DMS53 treated with DMSO at 0.1 percent for 48 hours (cell line): Measurements from ENCODE around the gene BARHL2.

ENCODE experiments used
- DNase-seq: peaks from one replicate; lab custom pipeline; 2025; ENCODE audit not compliant: unreplicated experiment; lab: John Stamatoyannopoulos, UW

Gene BARHL2

DNA sequence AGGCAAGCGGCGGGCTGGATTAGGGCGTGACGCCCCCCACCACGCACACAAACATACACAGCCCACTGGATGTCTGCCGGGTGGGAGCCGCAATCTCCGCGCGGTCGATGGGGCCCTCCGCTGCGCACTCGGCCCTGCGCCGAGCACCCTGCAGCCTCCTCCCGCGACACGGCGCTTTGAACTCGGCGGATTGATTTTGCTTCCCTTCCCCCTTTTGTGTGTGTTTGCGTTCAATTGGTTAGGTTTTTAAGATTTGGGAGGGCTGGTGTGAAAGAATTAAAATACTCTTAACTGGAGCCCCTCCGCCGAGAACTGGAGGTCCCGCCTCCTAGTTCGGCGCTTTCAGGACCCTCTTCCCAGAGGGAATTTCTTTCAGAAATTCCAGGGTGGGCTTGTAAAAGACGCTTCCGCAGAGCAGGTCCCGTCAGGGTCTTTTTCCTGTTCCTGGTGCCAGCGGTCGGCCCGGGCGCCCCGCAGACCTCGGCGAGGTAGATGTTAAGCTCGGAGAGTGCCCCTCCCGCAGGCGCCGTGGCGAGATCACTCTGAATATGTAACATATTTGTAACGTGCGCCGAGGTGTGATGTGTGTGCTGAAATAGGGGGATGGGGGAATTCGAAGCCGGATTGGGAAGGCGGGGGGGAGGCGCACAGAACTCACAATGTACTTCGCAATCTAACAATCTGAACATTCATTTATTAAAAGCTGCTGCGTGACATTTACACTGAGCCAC, 8.0 kb upstream of the BARHL2 start:
- DNase-seq = no peak

DNA sequence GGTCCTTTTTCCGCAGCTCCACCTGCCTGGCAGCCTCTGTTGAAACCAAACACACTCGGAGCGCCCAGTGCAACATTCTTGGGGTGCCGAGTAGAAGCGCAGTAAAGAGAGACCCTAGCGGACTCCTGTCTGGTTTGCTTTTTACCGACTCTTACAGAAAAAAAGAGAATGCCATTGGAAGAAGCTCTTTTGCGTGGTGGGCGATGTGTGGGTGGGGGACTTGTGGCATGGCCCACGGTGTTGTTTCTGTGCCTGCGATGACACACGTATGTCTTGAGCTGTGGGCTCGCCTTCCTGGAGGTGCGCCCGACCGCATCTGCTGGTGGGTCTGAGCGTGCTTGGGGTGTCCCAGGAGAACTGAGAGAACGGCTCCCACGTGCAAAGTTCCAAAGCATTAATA, 7.3 kb upstream of the BARHL2 start:
- DNase-seq = no peak

DNA sequence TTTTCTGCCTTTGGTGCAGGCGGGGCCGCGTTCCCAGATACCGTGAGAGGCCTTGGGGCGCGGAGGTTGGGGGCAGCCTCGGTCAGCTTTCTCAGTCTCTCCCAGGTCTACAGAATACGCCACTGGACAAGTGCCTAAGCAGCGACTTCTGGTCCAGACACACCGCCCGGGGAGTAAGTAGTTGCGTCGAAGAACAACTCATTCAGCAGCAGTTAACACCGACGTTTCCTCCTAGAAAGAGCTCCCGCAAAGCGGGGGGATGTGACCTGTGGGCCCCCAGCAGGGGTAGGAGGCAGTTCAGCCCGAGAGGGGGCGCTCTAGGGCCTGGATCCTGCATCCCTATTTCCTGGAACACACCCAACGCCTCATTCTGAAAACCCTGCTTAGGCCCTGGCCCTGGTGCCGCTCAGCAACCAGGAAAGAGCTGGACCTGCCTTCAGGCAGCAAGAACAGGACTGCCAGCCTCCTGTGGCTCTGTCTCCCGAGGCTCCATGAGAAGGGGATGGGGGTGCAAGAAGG, 6.5 kb upstream of the BARHL2 start:
- DNase-seq = no peak

DNA sequence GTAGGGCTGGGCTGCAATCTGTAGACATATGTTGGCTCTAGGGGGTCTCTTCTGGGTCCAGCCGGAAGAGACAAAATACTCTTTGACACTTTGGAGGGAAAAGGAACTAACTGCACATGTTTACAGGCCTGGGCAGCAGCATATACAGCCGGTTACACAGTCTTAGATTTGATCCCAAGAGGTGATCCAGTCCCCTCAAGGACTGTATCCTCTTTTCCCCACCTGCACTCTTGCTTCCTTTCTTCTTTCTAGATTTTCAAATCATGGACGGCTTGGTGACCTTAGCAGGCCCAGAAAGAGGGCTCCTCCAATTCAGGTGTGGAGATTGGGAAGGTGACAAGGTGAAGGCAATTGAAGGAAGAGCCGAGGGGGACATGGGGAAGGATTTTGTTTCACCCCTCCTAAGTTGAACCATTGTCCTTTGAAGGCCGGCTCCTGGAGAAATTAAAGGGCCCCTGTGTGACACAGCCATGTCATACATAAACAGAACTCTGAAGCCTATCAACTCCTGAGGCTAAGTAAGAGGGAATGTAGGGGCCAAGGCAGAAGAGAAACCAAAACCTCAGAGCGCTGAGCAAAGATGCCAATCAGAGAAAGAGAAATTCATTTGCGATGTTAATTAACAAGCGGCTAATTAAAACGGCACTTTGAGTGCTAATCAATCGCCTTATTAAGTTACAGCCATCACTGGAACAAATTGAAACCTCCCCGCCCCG, 5.9 kb upstream of the BARHL2 start:
- no peak for DNase-seq

DNA sequence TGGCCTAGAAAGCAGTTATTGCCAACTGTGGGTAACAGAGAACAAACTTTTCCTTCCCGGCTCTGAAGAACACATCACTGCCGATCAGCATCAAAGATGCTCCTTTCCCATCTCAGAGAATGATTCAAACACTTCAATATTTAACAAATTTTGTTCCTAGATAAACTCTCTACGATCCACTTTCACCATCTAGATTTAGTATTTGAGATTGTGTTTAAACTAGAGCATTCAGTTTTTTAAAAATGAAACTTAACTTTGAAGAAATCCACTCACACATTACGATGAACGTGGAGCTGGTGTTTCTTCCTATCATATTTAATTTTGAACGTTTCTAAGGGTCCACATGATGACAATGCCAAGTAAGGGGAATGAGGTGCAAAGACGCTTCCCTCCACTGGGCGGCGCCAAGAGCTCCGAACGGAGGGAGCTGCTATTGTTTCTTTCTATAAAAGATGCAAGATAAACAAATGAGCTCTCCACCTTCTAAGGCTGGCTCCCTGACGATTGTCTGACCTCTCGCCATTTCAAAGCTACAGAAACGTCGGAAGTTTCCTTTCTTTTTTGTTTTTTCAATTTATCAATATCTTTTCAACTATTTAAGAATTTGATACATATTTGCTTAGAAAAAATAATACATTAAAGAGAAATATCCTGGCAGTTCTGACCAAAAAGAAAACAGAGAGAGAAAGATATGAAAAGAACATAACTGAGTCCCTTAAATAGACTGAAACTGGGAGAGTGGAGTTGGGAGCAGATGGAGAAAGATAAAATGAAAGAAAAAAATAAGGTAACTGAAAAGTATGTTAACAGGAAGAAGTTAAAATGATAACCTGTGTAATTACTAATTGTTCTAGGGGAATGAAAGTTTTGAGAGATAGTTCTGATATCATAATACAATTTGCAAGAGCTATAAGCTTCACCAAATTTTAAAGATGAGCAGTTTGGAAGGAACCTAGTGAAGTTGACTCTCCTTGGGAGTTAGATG, 4.4 kb upstream of the BARHL2 start:
- DNase-seq = peak; percentile 92

DNA sequence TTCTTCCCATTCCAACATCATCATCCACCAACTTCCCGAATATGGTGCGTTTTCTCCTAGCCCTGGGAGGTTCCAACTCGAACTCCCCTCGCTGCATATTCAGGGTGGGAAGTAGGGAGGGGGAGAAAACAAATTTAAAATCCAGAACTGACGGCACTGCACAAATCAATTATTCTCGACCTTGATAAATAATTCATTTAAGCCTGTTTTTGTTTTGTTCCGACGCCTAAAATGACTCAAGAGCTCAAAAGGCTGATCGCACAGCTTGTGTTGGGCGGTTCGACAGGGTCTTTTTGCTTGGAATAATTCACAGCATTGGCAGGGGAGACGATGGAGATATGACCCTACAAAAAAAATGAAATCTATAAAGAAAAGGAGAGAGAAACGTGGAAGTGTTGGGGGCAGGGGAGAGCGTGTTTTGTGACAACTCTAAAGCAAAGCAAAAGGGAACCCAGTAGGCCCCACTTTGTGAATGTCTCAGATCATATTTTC, 3.1 kb upstream of the BARHL2 start:
- DNase-seq = no peak

- DNase-seq = peak; percentile 38
Measured at GRCh38 chr1:90719330-90720144, 2.4 kb upstream of the BARHL2 start.

DNA sequence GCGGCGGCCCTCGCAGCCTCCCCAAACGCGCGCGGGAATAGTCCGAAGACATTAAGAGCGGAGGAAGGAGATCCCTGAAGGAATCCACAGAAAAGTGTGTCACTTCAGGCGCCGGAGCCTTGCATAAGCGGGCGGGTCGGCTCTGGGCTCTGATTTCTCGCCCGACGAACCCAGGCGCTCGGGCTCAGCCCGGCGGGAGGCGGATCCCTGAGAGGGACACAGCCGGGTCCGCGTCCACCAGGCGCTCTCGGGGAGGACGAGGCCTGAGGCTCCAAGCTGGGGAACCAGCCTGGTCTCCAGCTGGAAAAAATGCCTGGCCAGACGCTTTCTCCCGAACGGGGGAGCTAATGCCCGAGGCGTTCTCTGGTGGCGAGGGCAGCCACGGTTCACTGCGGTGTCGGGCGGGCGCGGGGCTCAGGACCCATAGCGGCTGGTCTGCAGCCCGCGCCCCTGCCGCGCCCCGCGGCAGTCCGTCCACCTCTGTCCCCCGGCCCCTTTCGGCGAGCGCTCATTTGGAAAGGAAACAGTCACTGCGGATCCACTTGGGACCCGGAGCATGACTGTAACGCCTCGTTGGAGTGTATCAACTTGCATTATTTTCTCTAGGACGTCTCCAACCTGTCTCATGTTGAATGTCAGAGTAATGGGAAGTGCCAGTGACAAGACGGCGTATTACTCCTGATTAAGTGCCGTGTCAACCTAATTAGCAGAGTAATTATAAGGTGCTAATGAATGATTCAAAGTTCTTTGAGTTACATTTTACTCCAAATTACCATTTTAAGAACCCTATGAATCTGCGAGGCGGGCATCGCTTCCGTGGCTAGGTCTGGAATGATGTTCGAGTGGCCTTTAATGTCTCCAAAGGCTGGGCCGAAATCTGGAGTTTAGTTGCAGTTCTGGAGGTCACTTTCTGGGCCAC, 1.6 kb upstream of the BARHL2 start:
- DNase-seq = peak; percentile 74

- DNase-seq = peak; percentile 93
Measured at GRCh38 chr1:90717665-90718410, 736 bp upstream of the BARHL2 start.

GRCh38 chr1:90717356-90717664, 208 bp upstream of the BARHL2 start:
- DNase-seq = no peak

GRCh38 chr1:90716243-90716551, 905 bp downstream of the BARHL2 start:
- no peak for DNase-seq

GRCh38 chr1:90715309-90715708, 1.8 kb downstream of the BARHL2 start:
- DNase-seq = no peak

- no peak for DNase-seq
Measured at GRCh38 chr1:90714521-90714951, 2.6 kb downstream of the BARHL2 start.

GRCh38 chr1:90713741-90714509, 3.2 kb downstream of the BARHL2 start:
- no peak for DNase-seq

- DNase-seq = no peak
Measured at GRCh38 chr1:90712915-90713730, 4.0 kb downstream of the BARHL2 start.

GRCh38 chr1:90712153-90712856, 4.8 kb downstream of the BARHL2 start:
- DNase-seq = no peak

DNA sequence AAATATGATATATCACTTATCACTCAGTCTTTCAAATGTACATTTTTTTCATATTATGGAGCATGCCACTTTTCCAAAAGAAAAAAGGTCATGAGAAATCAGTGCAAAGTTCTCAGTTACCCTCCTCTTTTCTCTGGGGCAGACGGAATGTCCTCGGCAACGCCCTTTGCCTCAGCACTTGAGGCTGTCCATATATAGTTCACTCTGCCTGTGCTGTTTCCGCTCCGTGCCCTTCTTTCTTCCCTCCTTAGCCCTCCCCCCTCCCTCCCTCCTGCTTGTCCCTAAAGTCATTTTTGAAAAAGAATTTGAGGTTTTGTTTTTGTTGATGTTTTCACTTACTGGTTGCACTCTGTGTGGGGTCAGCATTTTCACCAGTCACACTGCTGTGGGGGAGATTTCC, 5.4 kb downstream of the BARHL2 start:
- DNase-seq = no peak
